OCI-LY7 (cell line): Measurements from ENCODE around the gene RPS27A.
"Not testable (repeated sequence)": the region's sequence is repeated elsewhere in the genome, so short reads cannot be mapped to it uniquely, and the experiment has no call there.

Experiments
- CTCF ChIP-seq: fragments of 200-600 bp; sonication (generic); conservative IDR thresholded peaks from 2 replicates; pipeline ENCODE4 v1.5.1; 2014; ENCODE audit warnings: mild to moderate bottlenecking, antibody characterized with exemption, low read length, moderate library complexity, mixed read lengths
- EZH2phosphoT487 ChIP-seq: fragments of 200-600 bp; sonication (generic); IDR thresholded peaks from 2 replicates; pipeline ENCODE4 v1.6.1; 2018; ENCODE audit warnings: low read depth, borderline replicate concordance, mild to moderate bottlenecking, mixed run types, antibody characterized with exemption, low read length, moderate library complexity, mixed read lengths

DNA sequence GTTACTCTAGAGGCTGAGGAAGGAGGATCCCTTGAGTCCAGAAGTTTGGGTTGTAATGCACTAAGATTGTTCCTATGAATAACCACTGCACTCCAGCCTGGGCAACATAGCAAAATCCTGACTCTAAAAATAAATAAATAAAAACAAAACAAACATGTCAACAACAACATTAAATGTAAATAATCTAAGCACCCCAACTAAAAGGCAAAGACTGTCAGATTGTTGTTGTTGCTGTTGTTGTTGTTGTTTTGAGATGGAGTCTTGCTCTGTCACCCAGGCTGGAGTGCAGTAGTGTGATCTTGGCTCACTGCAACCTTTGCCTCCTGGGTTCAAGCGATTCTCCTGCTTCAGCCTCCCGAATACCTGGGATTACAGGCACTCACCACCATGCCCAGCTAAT lies 40.6 kb upstream of the RPS27A start:
- TF ChIP-seq CTCF, EZH2phosphoT487: not testable (repeated sequence)
